GM15510 (cell line): ENCODE measurements around the gene SOBP.

Experiments used
- POLR2A ChIP-seq: IDR thresholded peaks from 3 replicates; pipeline ENCODE4 v1.6.1; 2011; ENCODE audit warnings: borderline replicate concordance; ENCODE audit not compliant: insufficient read length; ENCODE audit errors: extremely low read depth

Gene SOBP

GRCh38 chr6:107489636-107490565 is at the start of gene SOBP:
Gene SOBP, plus strand, starts transcription at chr6:107490117. Its CDS starts 500 bp downstream, at chr6:107490617.
- TF ChIP-seq POLR2A: no peak

- TF ChIP-seq POLR2A: no peak
Observed at GRCh38 chr6:107440936-107441335, 49.0 kb upstream of the SOBP start.

GRCh38 chr6:107441682-107442081 is 48.2 kb upstream of the SOBP start:
- TF ChIP-seq POLR2A: no peak

GRCh38 chr6:107442938-107443607 is 46.8 kb upstream of the SOBP start:
- TF ChIP-seq POLR2A: no peak

- no peak for TF ChIP-seq POLR2A
Observed at GRCh38 chr6:107443608-107444267, 46.2 kb upstream of the SOBP start.

GRCh38 chr6:107444277-107444676 is 45.6 kb upstream of the SOBP start:
- TF ChIP-seq POLR2A: no peak

- no peak for TF ChIP-seq POLR2A
Observed at GRCh38 chr6:107447663-107448216, 42.2 kb upstream of the SOBP start.

GRCh38 chr6:107448776-107449175 is 41.1 kb upstream of the SOBP start:
- TF ChIP-seq POLR2A: no peak

- no peak for TF ChIP-seq POLR2A
Observed at GRCh38 chr6:107458672-107459282, 31.1 kb upstream of the SOBP start.

- TF ChIP-seq POLR2A: peak; percentile 97
Observed at GRCh38 chr6:107459283-107460082, 30.4 kb upstream of the SOBP start, which contains the start of gene PDSS2. Gene PDSS2, minus strand, starts transcription at chr6:107459564. Its CDS starts 279 bp downstream, at chr6:107459285.

- TF ChIP-seq POLR2A: no peak
Observed at GRCh38 chr6:107460083-107460631, 29.8 kb upstream of the SOBP start.

GRCh38 chr6:107466062-107466461 is 23.9 kb upstream of the SOBP start:
- TF ChIP-seq POLR2A: no peak

- no peak for TF ChIP-seq POLR2A
Observed at GRCh38 chr6:107470364-107470763, 19.6 kb upstream of the SOBP start.
